ENCODE measurements around the gene CTXN1. TPM values are rescaled to one million over a fixed set of nuclear protein-coding genes. Genes with fewer than 3 reads are reported as not detected.
A peak's percentile ranks its signal among the peaks of the same experiment; 100 is the strongest.

CTXN1 gene
- polyA plus RNA-seq, 1 of the 3 experiments (the other 2 are of a cell fraction): 53.8 TPM

GRCh38 chr19:7914099-7914498 is 11.8 kb downstream of the CTXN1 start:
- H3K27ac ChIP-seq (ENCODE audit: low read depth in 2 of 2, low read length in 1 of 2): no peak overlapping the region
- H3K9me3 ChIP-seq: no peaks in the 10 kb centered on the region
- no peak overlapping the region for H3K9ac ChIP-seq
- no peak overlapping the region for H2AFZ ChIP-seq (ENCODE audit: low read depth)
- no peaks in the 10 kb centered on the region for H3K79me2 ChIP-seq (ENCODE audit: insufficient read depth)
- H3K27me3 ChIP-seq (ENCODE audit: insufficient read depth): peaks cover 7% of the 10 kb centered on the region; the same call in 1 of the 2 replicates
- no peak for DNase-seq
- H3K36me3 ChIP-seq (replicated peaks in 1 of 2; ENCODE audit: control insufficient read depth in 1 of 2, insufficient read depth in 2 of 2, low read length in 1 of 2): peaks cover 0 to 35% of the 10 kb centered on the region in 2 experiments
- WGBS (ENCODE audit: low lambda C conversion rate): 83% methylated on average over 12 of the region's 12 CpGs
- ChIA-PET POLR2A (no interaction called here), CTCF (no interaction called here)
- no peak overlapping the region for H3K4me2 ChIP-seq
- peaks cover 0 to 9% of the 10 kb centered on the region in 2 experiments; a peak in 2 of 4 replicates for H3K4me1 ChIP-seq (ENCODE audit: control insufficient read depth in 1 of 2, insufficient read depth in 2 of 2, low read depth in 1 of 2, low read length in 1 of 2)
- peaks cover 6% of the 10 kb centered on the region for H3F3A ChIP-seq (replicated peaks; ENCODE audit: insufficient read depth)
- no peaks in the 10 kb centered on the region for H3K9me2 ChIP-seq
- H4K20me1 ChIP-seq (ENCODE audit: insufficient read depth): no peaks in the 10 kb centered on the region
- H3K4me3 ChIP-seq (ENCODE audit: low read depth in 2 of 2, low read length in 1 of 2): no peak overlapping the region
- TF ChIP-seq PBX3 (IDR thresholded peaks at IDR 0.05): 0 out of 2 replicates have a peak, but pooled peaks have one; percentile 16
- no peak for TF ChIP-seq FOXJ3 (CRISPR knock-in tag; IDR thresholded peaks at IDR 0.05)
- TF ChIP-seq FOSL2 (IDR thresholded peaks at IDR 0.05; ENCODE audit: borderline replicate concordance, low read depth): no peak

- Histone ChIP-seq H3F3A (replicated peaks; ENCODE audit: insufficient read depth) (peaks cover 6% of the 10 kb centered on the region), H3K9me3 (no peaks in the 10 kb centered on the region), H2AFZ (ENCODE audit: low read depth) (no peak overlapping the region), H4K20me1 (ENCODE audit: insufficient read depth) (no peaks in the 10 kb centered on the region; the same call in 1 of the 2 replicates), H3K9me2 (no peaks in the 10 kb centered on the region), H3K9ac (no peak overlapping the region), H3K4me3 (ENCODE audit: low read depth in 2 of 2, low read length in 1 of 2) (no peak overlapping the region), H3K4me1 (ENCODE audit: control insufficient read depth in 1 of 2, insufficient read depth in 2 of 2, low read depth in 1 of 2, low read length in 1 of 2) (peaks cover 0 to 9% of the 10 kb centered on the region in 2 experiments; a peak in 2 of 4 replicates), H3K27ac (ENCODE audit: low read depth in 2 of 2, low read length in 1 of 2) (no peak overlapping the region), H3K4me2 (no peak overlapping the region), H3K79me2 (ENCODE audit: insufficient read depth) (no peaks in the 10 kb centered on the region), H3K36me3 (replicated peaks in 1 of 2; ENCODE audit: control insufficient read depth in 1 of 2, insufficient read depth in 2 of 2, low read length in 1 of 2) (peaks cover 0 to 35% of the 10 kb centered on the region in 2 experiments), H3K27me3 (ENCODE audit: insufficient read depth) (peaks cover 7% of the 10 kb centered on the region; the same call in 1 of the 2 replicates)
- DNase-seq: no peak
- POLR2A ChIA-PET: no interaction called here
- no peak for TF ChIP-seq SMC3 (IDR thresholded peaks at IDR 0.05; ENCODE audit: low read depth, low read length)
- no peak for TF ChIP-seq EP300 (IDR thresholded peaks at IDR 0.05; ENCODE audit: borderline replicate concordance in 1 of 2, low read depth in 1 of 2, low read length in 1 of 2)
- TF ChIP-seq MEF2A (IDR thresholded peaks at IDR 0.05; ENCODE audit: borderline replicate concordance, low read depth): no peak
- TF ChIP-seq IRF3 (IDR thresholded peaks at IDR 0.05; ENCODE audit: low read depth, low read length): no peak
- TF ChIP-seq RAD21 (IDR thresholded peaks at IDR 0.05; ENCODE audit: low read length): no peak
- 91% methylated on average over 10 of the region's 10 CpGs for WGBS (ENCODE audit: low lambda C conversion rate)
- CTCF ChIA-PET: no interaction called here
Observed at GRCh38 chr19:7913652-7914051, 12.3 kb downstream of the CTXN1 start.

Measured in SK-N-SH (cell line).